ENCODE measurements around the gene WASHC2C.
"Not testable (repeated sequence)": the region's sequence is repeated elsewhere in the genome, so short reads cannot be mapped to it uniquely, and the experiment has no call there.

DNA sequence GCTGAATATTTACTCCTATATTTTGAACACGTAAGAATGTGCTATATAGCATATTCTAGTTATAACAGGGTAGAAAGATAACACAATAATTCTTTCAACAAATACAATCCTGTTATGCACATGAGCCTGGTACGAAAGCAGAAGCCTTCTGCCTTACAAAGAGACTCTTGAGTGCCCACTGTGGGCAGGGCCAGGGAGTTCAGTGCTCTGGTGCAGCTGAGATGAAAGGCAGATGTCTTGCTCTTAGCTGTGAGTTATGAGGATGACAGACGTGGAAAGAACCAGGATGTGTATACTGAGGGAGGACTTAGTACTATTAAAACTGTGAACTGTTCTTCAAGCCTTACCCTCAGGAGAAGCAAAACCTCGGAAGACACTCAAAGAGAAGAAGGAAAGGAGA lies 24.1 kb downstream of the WASHC2C start:
- TF ChIP-seq POLR2A, POLR2AphosphoS5, EP300 (IDR thresholded peaks at IDR 0.05): not testable (repeated sequence)
- TF ChIP-seq, protein P1, sequence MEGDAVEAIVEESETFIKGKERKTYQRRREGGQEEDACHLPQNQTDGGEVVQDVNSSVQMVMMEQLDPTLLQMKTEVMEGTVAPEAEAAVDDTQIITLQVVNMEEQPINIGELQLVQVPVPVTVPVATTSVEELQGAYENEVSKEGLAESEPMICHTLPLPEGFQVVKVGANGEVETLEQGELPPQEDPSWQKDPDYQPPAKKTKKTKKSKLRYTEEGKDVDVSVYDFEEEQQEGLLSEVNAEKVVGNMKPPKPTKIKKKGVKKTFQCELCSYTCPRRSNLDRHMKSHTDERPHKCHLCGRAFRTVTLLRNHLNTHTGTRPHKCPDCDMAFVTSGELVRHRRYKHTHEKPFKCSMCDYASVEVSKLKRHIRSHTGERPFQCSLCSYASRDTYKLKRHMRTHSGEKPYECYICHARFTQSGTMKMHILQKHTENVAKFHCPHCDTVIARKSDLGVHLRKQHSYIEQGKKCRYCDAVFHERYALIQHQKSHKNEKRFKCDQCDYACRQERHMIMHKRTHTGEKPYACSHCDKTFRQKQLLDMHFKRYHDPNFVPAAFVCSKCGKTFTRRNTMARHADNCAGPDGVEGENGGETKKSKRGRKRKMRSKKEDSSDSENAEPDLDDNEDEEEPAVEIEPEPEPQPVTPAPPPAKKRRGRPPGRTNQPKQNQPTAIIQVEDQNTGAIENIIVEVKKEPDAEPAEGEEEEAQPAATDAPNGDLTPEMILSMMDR (IDR thresholded peaks at IDR 0.05): not testable (repeated sequence)

Data from gastroesophageal sphincter (tissue), 3 donors.